HCT116 (cell line): ENCODE measurements around the gene TRIOBP. TPM values are rescaled to one million over a fixed set of nuclear protein-coding genes. Genes with fewer than 3 reads are reported as not detected.
A peak's percentile ranks its signal among the peaks of the same experiment; 100 is the strongest.

Experiments
- ATAC-seq: fragments of 200-7000 bp; cut with Tn5 transposase; 2 replicates; pipeline ENCODE4 v1.9.1; 2020; ENCODE audit warnings: mild to moderate bottlenecking, moderate library complexity
- BruUV-seq: library from RNA; stranded (reverse); fragments of 400-500 nt; replicated peaks from 2 replicates; lab custom pipeline; 2021; lab: Mats Ljungman, UMichigan
- CTCF ChIA-PET: fragments of 300-600 bp; sonication (Branson Sonifier 250); formaldehyde crosslinking; loops from one replicate; lab custom pipeline; 2021; ENCODE audit warnings: antibody characterized with exemption; lab: Charles Lee
- POLR2A ChIA-PET: fragments of 300-600, 350-600 bp; sonication (Branson Sonifier 250); formaldehyde crosslinking; loops from one replicate; lab custom pipeline; 2021; ENCODE audit warnings: antibody characterized with exemption; lab: Charles Lee
- RAD21 ChIA-PET, 2 experiments: fragments of 300-600 bp; sonication (Branson Sonifier 250); formaldehyde crosslinking; loops; one replicate each; lab custom pipeline; 2023; ENCODE audit warnings: low total read pairs in 2 of 2; ENCODE audit not compliant: uncharacterized antibody in 2 of 2, unreplicated experiment in 2 of 2, low non-redundant PET in 1 of 2; lab: Charles Lee
- DNase-seq: peaks from one replicate; pipeline ENCODE4 v3.0.0-alpha.2; 2010; ENCODE audit warnings: low read depth, low spot score
- H2AFZ ChIP-seq: fragments of 200-600 bp; shearing (Covaris generic), sonication (generic); 2 replicates; pipeline ENCODE4 v1.6.1; 2017; ENCODE audit warnings: low read depth, mixed run types, mixed read lengths, antibody characterized with exemption, low read length; ENCODE audit not compliant: poor library complexity, severe bottlenecking
- H3K27ac ChIP-seq: 2 replicates; pipeline ENCODE4 v1.5.1; 2012; ENCODE audit warnings: low read depth, low read length
- H3K27me3 ChIP-seq: fragments of 200-600 bp; sonication (generic); 2 replicates; pipeline ENCODE4 v1.6.1; 2016; ENCODE audit warnings: mixed run types, low read length, mixed read lengths; ENCODE audit not compliant: insufficient read depth
- H3K36me3 ChIP-seq, 2 experiments: fragments of 200-500 bp in 1 of 2; fragments of 200-600 bp in 1 of 2; sonication (Bioruptor generic) in 1 of 2; sonication (generic) in 1 of 2; 2 replicates each; pipeline versions ENCODE4 v1.5.1 to v1.6.1; 2014 to 2016; ENCODE audit warnings: low read length in 2 of 2, inconsistent platforms in 1 of 2, mixed read lengths in 1 of 2, mixed run types in 1 of 2; ENCODE audit not compliant: insufficient read depth in 2 of 2, control insufficient read depth in 1 of 2
- H3K4me1 ChIP-seq, 2 experiments: fragments of 200-600 bp in 1 of 2; sonication (generic) in 1 of 2; 2 replicates each; pipeline versions ENCODE4 v1.5.1 to v1.6.1; 2012 to 2017; ENCODE audit warnings: low read length in 2 of 2, inconsistent platforms in 1 of 2, mild to moderate bottlenecking in 1 of 2, mixed read lengths in 1 of 2, mixed run types in 1 of 2, moderate library complexity in 1 of 2; ENCODE audit not compliant: insufficient read depth in 2 of 2, control insufficient read depth in 1 of 2
- H3K4me2 ChIP-seq: fragments of 200-600 bp; sonication (generic); 2 replicates; pipeline ENCODE4 v1.6.1; 2017; ENCODE audit warnings: mixed run types, low read length, mixed read lengths
- H3K4me3 ChIP-seq, 2 experiments: fragments of 200-600 bp in 1 of 2; sonication (generic) in 1 of 2; replicated peaks in 1 of 2; 2 replicates each; pipeline ENCODE4 v1.5.1; 2011 to 2016; ENCODE audit warnings: low read length in 2 of 2, control low read depth in 1 of 2, low read depth in 1 of 2, mild to moderate bottlenecking in 1 of 2, mixed read lengths in 1 of 2, mixed run types in 1 of 2
- H3K79me2 ChIP-seq: fragments of 200-600 bp; sonication (generic); 2 replicates; pipeline ENCODE4 v1.6.1; 2017; ENCODE audit warnings: mild to moderate bottlenecking, mixed run types, low read length, moderate library complexity, mixed read lengths; ENCODE audit not compliant: insufficient read depth
- H3K9ac ChIP-seq: fragments of 200-600 bp; sonication (generic); 2 replicates; pipeline ENCODE4 v1.6.1; 2016; ENCODE audit warnings: low read length, mixed read lengths
- H3K9me2 ChIP-seq: fragments of 200-600 bp; sonication (generic), shearing (Covaris generic); 2 replicates; pipeline ENCODE4 v1.6.1; 2017; ENCODE audit warnings: mixed run types, mild to moderate bottlenecking, moderate library complexity; ENCODE audit not compliant: insufficient read depth
- H3K9me3 ChIP-seq, 2 experiments: fragments of 200-500 bp in 1 of 2; fragments of 200-600 bp in 1 of 2; sonication (Bioruptor generic) in 1 of 2; sonication (generic) in 1 of 2; 2 replicates each; pipeline ENCODE4 v1.6.1; 2014 to 2017; ENCODE audit warnings: low read length in 2 of 2, mixed read lengths in 2 of 2, inconsistent platforms in 1 of 2, low read depth in 1 of 2, mild to moderate bottlenecking in 1 of 2, mixed run types in 1 of 2, moderate library complexity in 1 of 2; ENCODE audit not compliant: control insufficient read depth in 1 of 2, insufficient read depth in 1 of 2
- H4K20me1 ChIP-seq: fragments of 200-600 bp; sonication (generic), shearing (Covaris generic); 2 replicates; pipeline ENCODE4 v1.6.1; 2017; ENCODE audit warnings: mixed run types, mild to moderate bottlenecking, moderate library complexity; ENCODE audit not compliant: insufficient read depth
- ATF3 ChIP-seq: IDR thresholded peaks from 2 replicates; pipeline ENCODE4 v1.6.1; 2012
- CTCF ChIP-seq, 3 experiments: fragments of 200-600 bp in 1 of 3; sonication (generic) in 1 of 3; IDR thresholded peaks in 2 of 3; conservative IDR thresholded peaks in 1 of 3; 2 replicates each; pipeline ENCODE4 v1.5.1; 2012 to 2017; ENCODE audit warnings: low read depth in 2 of 3, low read length in 2 of 3, antibody characterized with exemption in 1 of 3, borderline replicate concordance in 1 of 3, control low read depth in 1 of 3, mild to moderate bottlenecking in 1 of 3, mixed read lengths in 1 of 3, mixed run types in 1 of 3, moderate library complexity in 1 of 3; ENCODE audit not compliant: insufficient read depth in 1 of 3
- MAX ChIP-seq: IDR thresholded peaks from 2 replicates; pipeline ENCODE4 v1.6.1; 2012
- POLR2A ChIP-seq: IDR thresholded peaks from 2 replicates; pipeline ENCODE4 v1.7.0; 2011; ENCODE audit warnings: borderline replicate concordance; ENCODE audit not compliant: insufficient read depth, insufficient read length; ENCODE audit errors: extremely low read depth
- POLR2AphosphoS5 ChIP-seq: IDR thresholded peaks from 2 replicates; pipeline ENCODE4 v1.6.1; 2011; ENCODE audit warnings: mild to moderate bottlenecking, low read depth, low read length, moderate library complexity
- RAD21 ChIP-seq: IDR thresholded peaks from 2 replicates; pipeline ENCODE4 v1.6.1; 2012; ENCODE audit warnings: low read depth, mild to moderate bottlenecking
- YY1 ChIP-seq: IDR thresholded peaks from 2 replicates; pipeline ENCODE4 v1.6.1; 2011; ENCODE audit warnings: low read length, low read depth, moderate library complexity, mild to moderate bottlenecking; ENCODE audit not compliant: insufficient replicate concordance; ENCODE audit errors: extremely low read depth
- ZNF274 ChIP-seq: fragments of 200-500 bp; sonication (Bioruptor generic); IDR thresholded peaks from 2 replicates; pipeline ENCODE4 v1.6.1; 2014; ENCODE audit warnings: mild to moderate bottlenecking, low read depth, low read length, inconsistent platforms
- intact Hi-C: fragments of 100-400 bp; cut with micrococcal nuclease; formaldehyde crosslinking; loops from 2 replicates; pipeline ENCODE4 v1.10.0; 2022
- total RNA-seq: library from RNA; stranded (reverse); gene quantifications from one replicate; pipeline ENCODE4 v1.2.1, GENCODE V29; 2021; ENCODE audit not compliant: unreplicated experiment

The TRIOBP gene
- total RNA-seq, 1 experiment from 2014 or later, result 244 TPM

GRCh38 chr22:37804881-37805809, 108.3 kb downstream of the TRIOBP start (continued):
- TF ChIP-seq CTCF (IDR thresholded peaks at IDR 0.05 in 2 of 3, conservative IDR thresholded peaks at IDR 0.05 in 1 of 3; ENCODE audit: borderline replicate concordance in 1 of 3, insufficient read depth in 1 of 3, low read depth in 2 of 3, low read length in 2 of 3) (no peak), MAX (peak; percentile 72), POLR2AphosphoS5 (peak; percentile 98), RAD21 (no peak), ATF3 (no peak)

- POLR2A ChIA-PET, result interaction anchor here (1.0 to 4.3 kb wide), 11 partner anchors 11 to 198 kb away, joined by 3 to 38 read pairs (median 11); partner anchors contain the start of genes GGA1, LGALS1 and PDXP
- intact Hi-C loops, result loop anchor here (5.0 kb wide), 1 partner anchor 199 kb away; the partner anchor contains the start of gene GGA1
- no peaks in the 10 kb centered on the region for H4K20me1 ChIP-seq
- no peak for DNase-seq
- peak overlapping the region; percentile 87 for H3K27ac ChIP-seq
- CTCF ChIA-PET, result interaction anchor here (1.5 kb wide), 1 partner anchor 23 kb away, joined by 6 read pairs; no protein-coding TSS in a partner anchor
- no peak for TF ChIP-seq ZNF274
- TF ChIP-seq POLR2AphosphoS5, result peak; percentile 69
- TF ChIP-seq POLR2A, result peak; percentile 30
- no peak for TF ChIP-seq YY1
- peak overlapping the region; percentile 91 for H3K4me2 ChIP-seq
- ATAC-seq, result no peak
- H3K36me3 ChIP-seq, result no peaks in the 10 kb centered on the region
- RAD21 ChIA-PET, result no interaction called here
- no peaks in the 10 kb centered on the region for H3K9me2 ChIP-seq
- no peaks in the 10 kb centered on the region for H3K9me3 ChIP-seq
- H3K27me3 ChIP-seq, result no peaks in the 10 kb centered on the region
- H3K4me1 ChIP-seq, result peaks cover 18 to 69% of the 10 kb centered on the region in 2 experiments; a peak in 3 of 4 replicates
- no peak overlapping the region for H2AFZ ChIP-seq
- BruUV-seq, result no TSS peak
- peak overlapping the region; percentile 98 for H3K9ac ChIP-seq
- H3K4me3 ChIP-seq, result peak overlapping the region; percentile 80 to 95
- H3K79me2 ChIP-seq, result peaks cover 46% of the 10 kb centered on the region
These were observed 109.0 kb downstream of the TRIOBP start for GRCh38 chr22:37805810-37806277.
